NK-92 (cell line): ENCODE measurements around the gene MAP4.
"Not testable (repeated sequence)": the region's sequence is repeated elsewhere in the genome, so short reads cannot be mapped to it uniquely, and the experiment has no call there.

Source experiments
- DNase-seq: peaks from one replicate; lab custom pipeline; 2025; ENCODE audit not compliant: unreplicated experiment; lab: John Stamatoyannopoulos, UW

MAP4 gene

GRCh38 chr3:47847260-47847659 lies 169.0 kb downstream of the MAP4 start:
- no peak for DNase-seq

GRCh38 chr3:47846880-47847248 lies 169.4 kb downstream of the MAP4 start:
- no peak for DNase-seq

GRCh38 chr3:47846186-47846879 lies 169.9 kb downstream of the MAP4 start:
- no peak for DNase-seq

- DNase-seq, result no peak
Measured at GRCh38 chr3:47841786-47842349, 174.3 kb downstream of the MAP4 start.

- no peak for DNase-seq
Measured at GRCh38 chr3:47838503-47838902, 177.7 kb downstream of the MAP4 start.

- no peak for DNase-seq
Measured at GRCh38 chr3:47836986-47837385, 179.2 kb downstream of the MAP4 start.

- not testable (repeated sequence) for DNase-seq
Measured at GRCh38 chr3:47829482-47829881, 186.7 kb downstream of the MAP4 start.

- no peak for DNase-seq
Measured at GRCh38 chr3:47825590-47825989, 190.6 kb downstream of the MAP4 start.

- DNase-seq, result no peak
Measured at GRCh38 chr3:47824541-47825473, 191.4 kb downstream of the MAP4 start.

- no peak for DNase-seq
Measured at GRCh38 chr3:47817609-47818008, 198.6 kb downstream of the MAP4 start.

- DNase-seq, result no peak
Measured at GRCh38 chr3:47813551-47814177, 202.6 kb downstream of the MAP4 start.

- no peak for DNase-seq
Measured at GRCh38 chr3:47804577-47804976, 211.6 kb downstream of the MAP4 start.

GRCh38 chr3:47803480-47804025 lies 212.7 kb downstream of the MAP4 start:
- DNase-seq, result no peak

GRCh38 chr3:47802734-47803479 lies 213.3 kb downstream of the MAP4 start, which contains the start of gene DHX30:
TSS of gene DHX30 (plus strand) at chr3:47803138. CDS start at chr3:47810684, 7,546 bp downstream.
- DNase-seq, result no peak
